Measurements from ENCODE around the gene BNC2. TPM values are rescaled to one million over a fixed set of nuclear protein-coding genes. Genes with fewer than 3 reads are reported as not detected.

Gene BNC2
- total and polyA plus RNA-seq, 2 experiments from 2014 or later, result 19.3 to 20.7 TPM

- Histone ChIP-seq H3K27ac (no peak overlapping the region), H4K20me1 (ENCODE audit: insufficient read depth, poor library complexity, severe bottlenecking) (no peaks in the 10 kb centered on the region), H3K4me2 (no peak overlapping the region), H3K4me3 (no peak overlapping the region), H2AFZ (no peak overlapping the region), H3K36me3 (replicated peaks; ENCODE audit: insufficient read depth, low read depth) (no peaks in the 10 kb centered on the region), H3K79me2 (peaks cover 10% of the 10 kb centered on the region), H3K4me1 (ENCODE audit: insufficient read depth) (peaks cover 16% of the 10 kb centered on the region), H3K9me2 (replicated peaks; ENCODE audit: insufficient read depth) (no peaks in the 10 kb centered on the region), H3K27me3 (no peaks in the 10 kb centered on the region), H3K9me3 (ENCODE audit: low read depth) (no peaks in the 10 kb centered on the region)
- DNase-seq (ENCODE audit: low spot score), result no peak
- 85% methylated on average over 3 of the region's 3 CpGs for WGBS (ENCODE audit: low lambda C conversion rate, missing lambda C conversion rate)
- no peak for TF ChIP-seq EZH2 (IDR thresholded peaks at IDR 0.05; ENCODE audit: borderline replicate concordance)
- no peak for TF ChIP-seq CTCF (IDR thresholded peaks at IDR 0.05; ENCODE audit: poor library complexity)
- no peak for TF ChIP-seq EZH2phosphoT487 (IDR thresholded peaks at IDR 0.05; ENCODE audit: low read depth, severe bottlenecking, unreplicated experiment)
These were observed 251.9 kb downstream of the BNC2 start for GRCh38 chr9:16618524-16618923.

GRCh38 chr9:16616686-16617085 is 253.8 kb downstream of the BNC2 start:
- TF ChIP-seq EZH2phosphoT487 (IDR thresholded peaks at IDR 0.05; ENCODE audit: low read depth, severe bottlenecking, unreplicated experiment) (no peak), EZH2 (IDR thresholded peaks at IDR 0.05; ENCODE audit: borderline replicate concordance) (no peak), CTCF (IDR thresholded peaks at IDR 0.05; ENCODE audit: poor library complexity) (no peak)
- no peak overlapping the region for H2AFZ ChIP-seq
- DNase-seq (ENCODE audit: low spot score), result no peak
- no peaks in the 10 kb centered on the region for H4K20me1 ChIP-seq (ENCODE audit: insufficient read depth, poor library complexity, severe bottlenecking)
- no peaks in the 10 kb centered on the region for H3K36me3 ChIP-seq (replicated peaks; ENCODE audit: insufficient read depth, low read depth)
- no peak overlapping the region for H3K4me2 ChIP-seq
- H3K27me3 ChIP-seq, result no peaks in the 10 kb centered on the region
- H3K79me2 ChIP-seq, result peaks cover 18% of the 10 kb centered on the region
- H3K9me3 ChIP-seq (ENCODE audit: low read depth), result no peaks in the 10 kb centered on the region
- no peaks in the 10 kb centered on the region for H3K9me2 ChIP-seq (replicated peaks; ENCODE audit: insufficient read depth)
- H3K4me3 ChIP-seq, result no peak overlapping the region
- no peak overlapping the region for H3K27ac ChIP-seq
- H3K4me1 ChIP-seq (ENCODE audit: insufficient read depth), result peaks cover 20% of the 10 kb centered on the region
- no CpG with 5 or more reads among the region's 2 CpGs for WGBS (ENCODE audit: low lambda C conversion rate, missing lambda C conversion rate)

GRCh38 chr9:16615451-16615850 is 255.0 kb downstream of the BNC2 start:
- 88% methylated on average over 4 of the region's 4 CpGs for WGBS (ENCODE audit: low lambda C conversion rate, missing lambda C conversion rate)
- Histone ChIP-seq H3K9me2 (replicated peaks; ENCODE audit: insufficient read depth) (no peaks in the 10 kb centered on the region), H3K9me3 (ENCODE audit: low read depth) (no peaks in the 10 kb centered on the region), H3K36me3 (replicated peaks; ENCODE audit: insufficient read depth, low read depth) (no peaks in the 10 kb centered on the region), H3K27me3 (no peaks in the 10 kb centered on the region), H4K20me1 (ENCODE audit: insufficient read depth, poor library complexity, severe bottlenecking) (no peaks in the 10 kb centered on the region), H3K79me2 (peaks cover 22% of the 10 kb centered on the region), H3K4me1 (ENCODE audit: insufficient read depth) (peaks cover 20% of the 10 kb centered on the region), H2AFZ (no peak overlapping the region), H3K4me2 (no peak overlapping the region), H3K27ac (no peak overlapping the region), H3K4me3 (no peak overlapping the region)
- no peak for TF ChIP-seq EZH2phosphoT487 (IDR thresholded peaks at IDR 0.05; ENCODE audit: low read depth, severe bottlenecking, unreplicated experiment)
- TF ChIP-seq CTCF (IDR thresholded peaks at IDR 0.05; ENCODE audit: poor library complexity), result no peak
- TF ChIP-seq EZH2 (IDR thresholded peaks at IDR 0.05; ENCODE audit: borderline replicate concordance), result no peak
- DNase-seq (ENCODE audit: low spot score), result no peak

- H3K9me2 ChIP-seq (replicated peaks; ENCODE audit: insufficient read depth), result no peaks in the 10 kb centered on the region
- no peaks in the 10 kb centered on the region for H3K36me3 ChIP-seq (replicated peaks; ENCODE audit: insufficient read depth, low read depth)
- H3K79me2 ChIP-seq, result peaks cover 26% of the 10 kb centered on the region
- peaks cover 10% of the 10 kb centered on the region for H3K4me1 ChIP-seq (ENCODE audit: insufficient read depth)
- no peak overlapping the region for H3K27ac ChIP-seq
- no peak overlapping the region for H3K4me3 ChIP-seq
- TF ChIP-seq CTCF (IDR thresholded peaks at IDR 0.05; ENCODE audit: poor library complexity), result no peak
- TF ChIP-seq EZH2 (IDR thresholded peaks at IDR 0.05; ENCODE audit: borderline replicate concordance), result no peak
- no peak for TF ChIP-seq EZH2phosphoT487 (IDR thresholded peaks at IDR 0.05; ENCODE audit: low read depth, severe bottlenecking, unreplicated experiment)
- H3K27me3 ChIP-seq, result no peaks in the 10 kb centered on the region
- no peaks in the 10 kb centered on the region for H3K9me3 ChIP-seq (ENCODE audit: low read depth)
- H3K4me2 ChIP-seq, result no peak overlapping the region
- 61% methylated on average over 3 of the region's 3 CpGs for WGBS (ENCODE audit: low lambda C conversion rate, missing lambda C conversion rate)
- H4K20me1 ChIP-seq (ENCODE audit: insufficient read depth, poor library complexity, severe bottlenecking), result no peaks in the 10 kb centered on the region
- no peak overlapping the region for H2AFZ ChIP-seq
- no peak for DNase-seq (ENCODE audit: low spot score)
These were observed 256.9 kb downstream of the BNC2 start for GRCh38 chr9:16613605-16614004.
